ENCODE measurements around the gene ANO10.
A peak's percentile ranks its signal among the peaks of the same experiment; 100 is the strongest.

Gene ANO10

GRCh38 chr3:43410592-43410991 lies 211.2 kb downstream of the ANO10 start:
- no peak for DNase-seq

DNA sequence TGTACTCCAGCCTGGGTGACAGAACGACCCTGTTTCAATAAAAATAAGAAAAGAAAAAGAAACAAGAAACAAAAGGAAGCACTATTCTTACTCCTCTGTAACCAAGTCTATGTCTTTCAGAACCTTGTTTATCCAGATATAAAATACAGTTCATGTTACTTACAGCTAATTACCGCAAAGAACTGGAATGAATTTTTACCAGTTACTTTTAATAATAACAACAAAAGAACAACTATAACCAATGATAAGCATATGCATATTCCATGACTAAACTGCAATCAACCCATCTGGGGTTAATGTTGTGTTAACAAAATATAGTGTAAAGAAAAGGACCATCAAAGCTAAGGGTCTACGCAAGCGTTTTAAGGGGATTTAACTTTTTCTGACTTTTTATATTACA lies 212.3 kb downstream of the ANO10 start:
- DNase-seq = no peak

DNA sequence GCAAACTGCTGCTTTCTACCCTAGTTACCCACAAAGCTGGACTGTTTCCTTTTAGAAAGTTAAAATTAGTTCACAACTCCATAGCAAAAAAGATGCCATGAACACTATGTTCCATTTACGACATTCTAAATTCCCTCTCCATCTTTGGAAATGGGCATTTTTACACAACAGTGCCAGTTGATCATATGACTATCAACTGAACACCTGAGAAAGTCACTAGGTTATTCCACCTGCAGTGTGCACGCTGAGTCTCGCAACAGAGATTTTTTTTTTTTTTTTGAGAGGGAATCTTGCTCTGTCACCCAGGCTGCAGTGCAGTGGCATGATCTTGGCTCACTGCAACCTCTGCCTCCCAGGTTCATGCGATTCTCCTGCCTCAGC lies 215.2 kb downstream of the ANO10 start:
- DNase-seq = no peak

- peak; percentile 69 for DNase-seq
These were observed 215.7 kb downstream of the ANO10 start for GRCh38 chr3:43405888-43406642.

DNA sequence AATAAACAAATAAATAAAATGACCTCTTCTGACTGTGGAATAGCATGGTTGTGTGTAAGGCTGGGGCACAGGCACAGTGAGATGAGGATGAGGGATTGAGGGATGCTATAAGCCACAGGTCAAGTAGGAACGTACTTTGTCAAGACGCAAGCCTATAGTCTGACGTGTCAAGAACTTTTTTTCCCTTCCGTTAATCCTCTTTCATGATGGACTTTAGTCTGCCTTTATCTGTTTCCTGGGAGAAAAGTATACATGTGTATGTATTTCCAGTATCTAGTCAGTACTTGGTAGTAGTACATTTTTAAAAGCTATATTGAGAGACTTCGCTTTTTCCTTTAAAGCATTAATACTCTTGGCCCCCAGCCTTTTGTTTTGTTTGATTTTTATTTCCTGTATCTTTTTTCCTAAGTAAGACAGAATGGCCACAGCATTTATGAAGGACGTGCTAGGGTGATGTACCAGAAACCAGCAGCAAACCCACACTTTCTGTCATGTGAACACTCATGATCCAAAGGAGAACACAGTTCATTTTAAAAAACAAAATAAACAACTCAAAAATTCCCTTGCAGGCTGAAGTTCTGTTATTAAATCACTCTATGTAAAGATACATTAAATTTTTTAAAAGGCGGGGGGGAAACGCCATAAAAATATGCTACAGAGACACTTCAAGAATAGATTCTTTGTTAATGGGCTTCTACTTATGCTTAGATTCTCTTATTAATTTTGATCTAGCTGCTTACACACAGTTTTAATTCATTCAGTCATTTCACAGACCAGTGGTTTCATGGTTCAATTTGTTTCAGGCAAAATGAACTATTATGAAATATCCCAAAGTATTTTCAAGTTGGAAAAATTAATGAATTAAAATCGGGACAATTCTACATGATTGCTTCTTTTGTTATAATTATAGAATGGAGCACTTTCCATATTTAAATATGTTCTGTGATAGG lies 220.8 kb downstream of the ANO10 start:
- DNase-seq = no peak

GRCh38 chr3:43400167-43400566 lies 221.6 kb downstream of the ANO10 start:
- no peak for DNase-seq

DNA sequence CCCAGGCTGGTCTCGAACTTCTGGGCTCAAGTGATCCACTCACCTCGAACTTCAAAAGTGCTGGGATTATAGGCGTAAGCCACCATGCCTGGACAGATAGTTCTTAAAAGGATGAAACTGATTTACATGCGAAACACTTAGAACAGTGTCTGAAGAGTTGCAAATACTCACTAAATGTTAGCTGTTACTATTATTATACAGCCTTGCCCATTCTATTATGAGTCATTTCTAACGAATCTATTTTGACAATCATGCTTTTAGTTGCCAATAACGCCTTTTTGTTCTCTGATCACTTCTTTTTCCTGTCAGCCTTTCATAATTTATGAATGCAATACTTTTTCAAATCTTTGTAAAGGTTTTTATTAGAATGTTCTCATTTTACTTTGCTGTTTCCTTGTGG lies 222.8 kb downstream of the ANO10 start:
- DNase-seq = no peak

- DNase-seq = peak; percentile 14
These were observed 227.7 kb downstream of the ANO10 start for GRCh38 chr3:43394041-43394554.

GRCh38 chr3:43391621-43392020 lies 230.2 kb downstream of the ANO10 start:
- DNase-seq = no peak

DNA sequence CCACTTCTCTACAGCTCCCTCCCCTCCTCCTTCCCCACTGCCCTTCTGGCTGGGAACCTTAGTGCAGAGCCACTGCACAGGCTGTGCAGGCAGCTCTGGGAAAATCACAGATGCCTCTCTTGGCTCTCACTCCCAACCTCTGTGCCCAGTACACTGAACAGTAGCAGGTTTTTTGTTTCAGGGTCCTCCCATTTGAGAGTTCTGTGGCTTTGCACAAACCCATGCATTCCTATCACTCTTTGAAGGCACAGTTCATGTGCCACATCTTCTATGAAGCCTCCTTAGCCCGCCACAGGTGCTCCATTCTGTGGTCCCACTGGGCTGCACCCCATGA lies 231.6 kb downstream of the ANO10 start:
- DNase-seq = no peak

- peak; percentile 81 for DNase-seq
These were observed 232.2 kb downstream of the ANO10 start for GRCh38 chr3:43389388-43390254.

DNA sequence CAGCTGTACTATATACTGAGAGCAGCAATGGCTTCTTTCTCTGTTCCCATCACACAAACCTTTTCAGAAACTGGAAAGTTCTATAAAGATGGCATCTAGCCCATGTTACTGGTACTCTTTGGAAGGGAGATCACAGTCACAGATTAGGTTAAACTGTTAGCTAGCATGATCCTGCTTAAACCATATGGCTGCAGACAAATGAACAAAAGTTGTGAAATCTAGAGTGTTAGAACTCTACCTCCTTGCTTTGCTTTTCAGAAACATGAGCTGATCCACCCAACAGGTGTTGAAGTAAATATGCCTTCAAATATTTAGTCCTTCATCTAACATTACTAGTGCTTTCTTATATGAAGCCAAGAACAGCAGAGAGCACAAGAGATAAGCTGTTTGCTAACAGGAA lies 232.9 kb downstream of the ANO10 start:
- peak; percentile 37 for DNase-seq

- DNase-seq = no peak
These were observed 233.6 kb downstream of the ANO10 start for GRCh38 chr3:43388175-43388574.

GRCh38 chr3:43379343-43379742 lies 242.5 kb downstream of the ANO10 start:
- DNase-seq = no peak

DNA sequence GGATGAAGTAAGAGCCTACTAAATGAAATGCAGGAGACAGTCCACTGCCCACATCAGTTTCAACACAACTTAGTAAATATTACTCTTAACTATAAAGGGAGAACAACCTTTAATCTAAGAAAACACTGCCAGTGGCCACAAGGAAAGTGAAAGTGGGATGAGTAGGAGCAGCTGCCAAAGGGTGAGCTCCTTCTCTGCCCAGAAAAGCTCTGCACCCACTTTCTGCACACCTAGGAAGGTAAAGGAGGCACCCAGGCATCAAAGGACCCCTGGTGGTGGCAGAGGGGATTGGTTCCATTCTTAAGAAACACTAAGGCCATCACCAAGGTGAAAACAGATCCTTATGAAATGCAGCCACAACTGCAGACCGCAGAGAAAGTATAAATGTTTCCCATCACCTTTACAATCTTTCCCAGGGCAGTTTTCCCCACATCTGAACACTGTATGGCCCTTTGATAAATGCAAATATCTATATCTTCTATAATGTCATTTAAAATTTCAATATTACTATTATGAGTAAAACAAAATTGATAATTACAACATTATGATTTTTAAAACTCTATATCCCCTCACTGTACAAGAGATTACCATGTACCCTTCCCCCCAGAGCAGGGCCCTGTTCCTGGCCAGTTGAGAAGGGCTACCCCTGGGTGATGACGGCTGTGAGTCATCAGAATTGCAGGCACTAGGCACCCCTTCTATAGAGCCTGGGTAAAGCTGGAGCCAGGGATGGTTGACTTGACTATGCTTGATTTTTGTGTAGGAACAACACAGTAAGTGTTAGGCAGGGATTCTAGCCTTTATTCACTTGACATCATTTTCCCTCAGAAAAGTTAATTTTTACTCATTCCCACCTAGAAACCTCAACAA lies 243.5 kb downstream of the ANO10 start:
- peak; percentile 33 for DNase-seq

DNA sequence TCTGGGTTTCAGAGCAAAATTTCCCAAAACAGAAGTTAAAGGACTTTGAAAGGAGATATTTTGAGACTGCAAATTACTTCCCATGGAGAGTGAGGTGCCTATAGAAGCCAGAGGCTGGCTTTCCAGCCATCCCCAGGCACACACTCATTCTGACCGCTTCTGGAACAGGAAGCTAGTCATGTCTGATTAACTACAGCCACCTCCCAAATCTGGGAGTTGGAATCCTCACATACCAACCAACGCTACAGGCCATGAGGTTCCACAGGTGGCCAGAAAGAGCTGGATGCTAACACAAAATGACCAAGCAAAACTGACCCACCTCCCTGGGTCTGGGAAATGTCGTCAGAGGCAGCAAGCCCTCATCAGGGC lies 248.3 kb downstream of the ANO10 start:
- DNase-seq = no peak

DNA sequence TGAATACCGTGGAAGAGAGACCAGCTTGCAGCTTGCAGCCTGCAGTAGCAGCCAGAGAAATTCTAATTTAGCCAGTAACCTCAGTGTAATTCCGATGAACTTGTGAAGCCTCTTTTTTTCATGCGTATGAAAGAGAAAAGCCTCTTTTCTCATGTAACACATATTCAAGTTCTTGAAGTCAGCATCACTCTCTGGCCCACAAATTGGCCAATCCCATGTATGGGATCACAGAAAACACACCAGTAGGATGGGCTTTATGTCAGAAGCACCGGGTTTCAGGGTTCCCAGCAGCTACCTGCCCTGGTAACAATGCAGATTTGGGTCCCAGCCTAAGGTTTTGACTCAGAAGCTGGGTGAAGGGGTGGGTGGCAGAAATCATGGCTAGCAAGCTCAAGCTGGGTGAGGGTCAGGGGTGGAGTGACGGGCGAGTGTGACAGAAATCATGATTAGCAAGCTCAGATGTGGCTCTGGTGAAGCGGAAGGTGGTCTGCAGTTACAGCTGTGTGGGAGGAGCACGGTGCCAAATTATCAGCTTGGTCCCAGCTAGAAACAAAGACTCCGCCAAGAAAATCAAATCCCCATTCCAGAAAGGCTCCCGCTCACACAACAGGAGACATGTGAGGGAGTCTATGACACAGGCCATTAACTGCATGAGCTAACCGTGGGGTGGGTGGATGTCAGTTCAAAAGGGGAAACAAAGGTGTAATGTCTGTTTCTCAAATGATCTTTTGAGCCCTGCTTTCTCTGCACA lies 248.8 kb downstream of the ANO10 start:
- DNase-seq = no peak

GRCh38 chr3:43372007-43372740 lies 249.6 kb downstream of the ANO10 start:
- DNase-seq = no peak

- no peak for DNase-seq
These were observed 250.3 kb downstream of the ANO10 start for GRCh38 chr3:43371494-43371893.

DNA sequence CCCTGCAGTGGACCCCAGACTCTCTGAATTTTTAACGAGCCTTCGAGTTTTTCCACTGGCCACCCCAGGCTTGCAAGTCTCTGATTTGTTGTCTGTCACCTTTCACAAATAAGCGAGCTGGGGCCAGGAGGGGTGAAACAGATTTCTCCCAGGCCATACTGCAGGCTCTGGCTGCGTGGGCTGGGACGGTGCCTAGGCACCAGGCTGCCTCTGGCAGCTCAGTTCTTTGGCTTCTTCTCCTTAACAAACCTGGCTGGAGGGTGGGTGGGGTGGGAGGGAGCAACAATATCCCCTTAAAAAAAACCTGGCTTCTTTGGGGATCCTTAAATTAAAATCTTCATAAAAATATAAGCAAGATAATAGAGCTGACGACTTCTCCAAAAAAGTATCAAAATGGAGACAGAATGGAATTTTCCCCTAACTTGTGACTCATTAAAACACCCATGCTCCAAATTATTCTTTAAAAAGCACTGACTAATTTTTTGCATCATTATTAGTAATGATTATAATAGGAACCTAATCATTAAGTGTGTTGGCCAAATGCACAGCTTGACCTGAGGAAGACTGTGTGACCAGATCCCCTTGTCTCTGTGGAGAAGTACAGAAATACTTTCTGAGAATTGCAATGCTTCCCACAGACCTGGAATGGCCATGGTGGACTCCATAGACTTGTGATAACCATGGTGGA lies 251.4 kb downstream of the ANO10 start:
- no peak for DNase-seq

Measured in OCI-M1 (cell line).